CD4-positive, alpha-beta T cell treated with Interleukin-4 for 4 hours (primary cell): ENCODE data around the gene TMIE.

Experiments
- DNase-seq: peaks from one replicate; pipeline ENCODE4 v3.0.0-alpha.2; 2020

TMIE gene, protein sequence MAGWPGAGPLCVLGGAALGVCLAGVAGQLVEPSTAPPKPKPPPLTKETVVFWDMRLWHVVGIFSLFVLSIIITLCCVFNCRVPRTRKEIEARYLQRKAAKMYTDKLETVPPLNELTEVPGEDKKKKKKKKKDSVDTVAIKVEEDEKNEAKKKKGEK

DNA sequence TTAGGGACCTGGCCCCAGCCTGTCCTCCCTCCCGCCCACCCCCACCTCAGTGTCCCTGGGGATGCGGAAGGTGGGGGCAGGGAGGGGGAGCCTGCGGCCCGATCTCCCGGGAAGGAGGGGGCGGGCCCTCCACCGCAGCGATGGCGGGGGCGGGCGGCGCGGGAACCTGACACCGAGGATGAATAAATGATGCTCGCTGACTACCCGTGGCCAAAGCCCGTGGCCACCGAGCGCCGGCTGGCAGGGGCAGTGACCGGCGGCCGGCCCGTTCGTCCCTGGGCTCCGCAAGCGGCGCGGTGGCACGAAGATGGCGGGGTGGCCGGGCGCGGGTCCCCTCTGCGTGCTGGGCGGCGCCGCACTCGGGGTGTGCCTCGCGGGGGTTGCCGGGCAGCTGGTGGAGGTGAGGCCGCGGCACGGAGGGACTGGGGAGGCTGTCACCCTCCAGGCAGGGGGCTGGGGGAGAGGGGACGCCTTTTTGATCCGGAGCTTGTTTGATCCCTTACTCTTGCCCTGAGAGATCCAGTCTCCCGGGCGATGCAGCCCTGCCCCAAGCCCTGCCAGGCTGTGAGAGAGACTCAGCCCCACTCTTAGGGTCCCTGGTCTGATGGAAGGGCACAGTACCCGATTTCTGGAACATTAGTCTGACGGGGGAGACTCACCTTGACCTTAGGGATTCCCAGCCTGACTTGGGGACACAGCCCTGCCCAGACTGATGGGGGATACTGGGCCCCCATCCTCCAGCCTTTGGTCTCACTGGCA is at the start of gene TMIE:
Gene TMIE (plus strand): TSS at position 212 of the 759 bp plus-strand sequence. CDS start 96 bp downstream, at position 308.
- no peak for DNase-seq

DNA sequence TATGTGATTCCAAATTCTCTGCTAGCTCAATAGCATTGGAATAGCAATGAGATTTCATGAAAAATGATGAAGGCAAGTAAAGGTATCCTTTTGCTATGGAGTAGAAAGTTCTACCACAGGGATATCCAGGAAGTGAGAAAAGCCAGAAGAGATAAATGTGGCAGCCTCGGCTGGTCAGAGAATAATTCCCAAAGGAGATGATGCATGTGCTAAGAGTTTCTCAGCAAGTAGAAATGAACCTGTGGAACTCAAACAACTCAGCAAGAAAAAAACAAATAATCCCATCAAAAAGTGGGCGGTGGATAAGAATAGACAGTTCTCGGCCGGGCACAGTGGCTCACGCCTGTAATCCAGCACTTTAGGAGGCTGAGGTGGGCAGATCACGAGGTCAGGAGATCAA is 45.9 kb upstream of the TMIE start:
- no peak for DNase-seq

DNA sequence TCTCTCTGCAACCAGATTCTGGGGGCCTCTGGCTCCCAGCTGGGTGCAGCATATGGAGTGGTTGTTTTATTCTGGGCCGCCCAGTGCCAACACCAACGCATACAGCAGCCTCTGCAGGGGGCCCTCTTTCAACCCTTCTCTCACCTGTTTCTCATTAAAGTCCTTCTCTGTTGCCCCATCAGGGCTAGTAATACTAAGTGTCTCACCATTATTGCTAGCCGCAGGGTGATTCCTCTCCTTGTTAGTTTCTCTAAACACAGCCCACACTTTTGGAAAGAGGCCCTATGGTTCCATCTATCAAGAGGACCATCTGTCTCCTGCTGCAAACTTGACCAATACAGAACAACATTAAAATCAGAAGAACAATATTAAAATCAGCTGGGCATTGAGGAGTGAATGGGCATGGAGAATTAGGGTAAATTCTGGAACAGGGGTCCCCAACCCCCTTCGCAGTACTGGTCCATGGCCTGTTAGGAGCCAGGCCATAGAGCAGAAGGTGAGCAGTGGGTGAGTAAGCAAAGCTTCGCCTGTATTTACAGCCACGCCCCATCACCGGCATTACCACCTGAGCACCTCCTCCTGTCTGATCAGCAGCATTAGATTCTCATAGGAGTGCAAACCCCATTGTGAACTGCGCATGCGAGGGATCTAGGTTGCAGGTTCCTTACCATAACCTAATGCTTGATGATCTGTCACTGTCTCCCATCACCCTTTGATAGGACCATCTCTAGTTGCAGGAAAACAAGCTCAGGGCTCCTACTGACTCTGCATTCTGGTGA is 44.2 kb upstream of the TMIE start:
- DNase-seq, result no peak

DNA sequence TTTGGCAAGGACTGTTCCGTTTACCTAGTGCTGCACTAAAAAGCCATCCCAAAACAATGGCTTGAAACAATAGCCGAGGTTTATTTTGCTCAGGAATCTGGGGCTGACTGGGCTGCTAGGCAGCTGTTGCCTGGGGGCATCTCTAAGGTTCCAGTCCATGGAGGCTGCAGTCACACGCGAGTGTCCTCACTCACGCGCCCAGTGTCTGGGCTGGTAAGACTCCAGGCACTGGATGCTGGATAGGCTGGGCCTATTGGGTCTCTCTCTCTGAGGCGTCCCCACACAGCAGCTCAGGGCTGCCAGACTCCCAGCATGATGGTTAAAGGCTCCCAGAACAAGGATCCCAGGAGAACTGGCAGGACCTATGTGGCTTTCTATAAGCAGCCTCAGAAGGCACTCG is 41.9 kb upstream of the TMIE start:
- no peak for DNase-seq

DNA sequence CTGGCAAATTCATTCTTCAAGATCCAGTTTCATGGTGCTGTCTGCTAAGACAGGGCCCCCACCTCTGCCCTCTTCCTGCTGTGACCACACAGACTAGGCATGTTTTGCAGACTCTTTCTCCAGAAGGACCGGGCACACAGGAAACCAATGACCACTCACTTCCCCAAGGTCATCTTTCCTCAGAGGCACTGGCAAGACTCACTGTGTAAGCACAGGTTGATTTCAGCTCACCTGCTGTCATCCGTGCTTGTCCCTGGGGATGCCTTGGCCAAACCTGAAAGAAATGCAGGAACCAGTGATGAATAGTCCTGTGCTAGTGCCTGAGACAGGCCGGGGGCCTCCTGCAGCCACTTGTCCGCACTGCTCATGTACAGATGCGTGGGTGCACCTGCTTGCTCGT is 41.2 kb upstream of the TMIE start:
- DNase-seq, result no peak

DNA sequence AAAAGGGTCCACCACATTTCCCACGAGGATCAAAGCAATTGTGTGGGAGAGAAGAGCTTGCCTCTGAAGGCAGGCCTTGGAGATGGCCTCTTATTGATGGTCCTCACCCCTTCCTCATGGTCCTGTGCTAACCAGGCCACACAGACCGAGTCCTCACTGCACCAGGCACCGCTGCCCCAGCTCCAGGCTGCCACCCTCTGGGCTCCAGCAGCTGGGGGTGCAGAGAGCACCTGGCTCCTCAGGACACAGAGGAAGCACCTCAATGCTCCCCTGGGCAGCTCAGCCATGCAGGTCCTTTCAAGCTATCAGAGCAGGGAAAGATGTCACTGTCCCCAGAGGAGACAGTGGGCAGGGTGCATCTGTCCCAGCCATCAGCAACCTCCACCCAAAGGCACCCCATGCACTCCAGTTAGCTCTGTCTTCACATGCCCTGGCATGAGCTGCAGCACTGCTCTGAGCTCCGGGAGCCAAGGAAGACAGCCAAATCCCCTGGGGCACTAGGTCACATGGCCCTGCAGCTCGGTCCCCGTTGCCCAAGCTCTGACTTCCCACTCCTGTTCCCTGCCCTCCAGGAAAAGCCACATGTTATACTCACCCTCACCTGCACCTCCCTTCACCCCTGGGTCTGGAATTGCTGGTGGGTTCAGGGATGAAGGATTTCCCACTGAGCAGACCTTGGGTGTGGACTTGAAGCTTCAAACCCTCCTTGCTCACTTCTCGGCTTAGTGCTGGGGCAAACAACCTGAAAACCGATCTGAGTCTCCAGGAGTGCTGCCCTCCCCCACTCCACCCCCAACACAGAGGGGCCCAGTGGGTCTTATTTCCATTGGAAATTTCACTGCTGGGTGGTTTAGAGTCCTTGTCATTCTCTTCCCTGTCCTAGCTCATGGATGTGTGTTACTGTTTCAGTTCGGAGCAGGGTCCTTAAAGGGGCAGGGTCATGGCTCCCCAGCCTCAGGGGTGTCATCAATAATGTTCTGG is 40.4 kb upstream of the TMIE start:
- no peak for DNase-seq

DNA sequence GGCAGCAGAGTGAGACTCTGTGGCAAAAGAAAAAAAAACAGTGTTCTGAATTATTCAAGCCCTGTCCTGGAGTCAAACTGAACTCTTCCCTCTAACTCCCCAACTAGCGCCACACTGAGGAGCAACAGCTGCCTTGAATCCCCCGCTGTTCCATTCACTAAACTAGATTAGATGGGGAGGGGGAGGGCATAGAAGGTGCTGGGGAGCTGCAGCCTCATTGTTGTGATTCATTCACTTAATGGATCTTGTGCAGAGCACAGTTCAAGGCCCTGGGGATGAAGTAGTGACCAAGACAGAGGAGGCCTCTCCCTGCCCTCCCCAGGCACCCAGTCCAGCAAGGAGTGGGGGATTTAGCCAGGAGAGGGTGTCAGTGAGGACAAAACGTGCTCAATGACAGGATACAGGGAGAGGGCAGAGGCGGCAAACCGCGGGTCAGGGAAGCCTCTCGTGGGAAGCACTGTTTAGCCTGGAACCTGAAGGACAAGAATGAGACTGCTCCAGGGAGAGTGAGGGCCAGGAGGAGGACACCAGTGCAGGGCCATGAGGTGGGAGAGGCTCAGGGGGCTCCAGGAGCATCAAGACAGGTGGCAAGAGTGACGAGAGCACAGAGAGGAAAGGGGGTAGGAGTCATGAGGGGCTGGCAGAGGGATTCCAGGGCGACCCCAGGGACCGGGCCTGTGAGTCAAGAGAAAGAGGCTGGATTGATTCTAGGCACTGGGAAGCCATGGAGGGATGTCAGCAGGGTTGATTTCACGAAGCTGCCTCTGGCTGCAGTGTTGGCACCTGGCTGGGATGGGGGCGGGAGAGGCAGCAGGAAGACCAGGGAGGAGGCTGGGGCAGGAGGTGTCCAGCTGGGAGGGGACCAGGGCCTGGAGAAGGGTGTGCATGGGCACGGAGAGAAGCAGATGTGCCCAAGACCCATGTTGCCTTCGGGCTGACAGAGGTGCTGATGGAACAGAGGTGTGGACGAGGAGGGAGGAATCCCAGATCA is 39.1 kb upstream of the TMIE start:
- DNase-seq, result no peak

DNA sequence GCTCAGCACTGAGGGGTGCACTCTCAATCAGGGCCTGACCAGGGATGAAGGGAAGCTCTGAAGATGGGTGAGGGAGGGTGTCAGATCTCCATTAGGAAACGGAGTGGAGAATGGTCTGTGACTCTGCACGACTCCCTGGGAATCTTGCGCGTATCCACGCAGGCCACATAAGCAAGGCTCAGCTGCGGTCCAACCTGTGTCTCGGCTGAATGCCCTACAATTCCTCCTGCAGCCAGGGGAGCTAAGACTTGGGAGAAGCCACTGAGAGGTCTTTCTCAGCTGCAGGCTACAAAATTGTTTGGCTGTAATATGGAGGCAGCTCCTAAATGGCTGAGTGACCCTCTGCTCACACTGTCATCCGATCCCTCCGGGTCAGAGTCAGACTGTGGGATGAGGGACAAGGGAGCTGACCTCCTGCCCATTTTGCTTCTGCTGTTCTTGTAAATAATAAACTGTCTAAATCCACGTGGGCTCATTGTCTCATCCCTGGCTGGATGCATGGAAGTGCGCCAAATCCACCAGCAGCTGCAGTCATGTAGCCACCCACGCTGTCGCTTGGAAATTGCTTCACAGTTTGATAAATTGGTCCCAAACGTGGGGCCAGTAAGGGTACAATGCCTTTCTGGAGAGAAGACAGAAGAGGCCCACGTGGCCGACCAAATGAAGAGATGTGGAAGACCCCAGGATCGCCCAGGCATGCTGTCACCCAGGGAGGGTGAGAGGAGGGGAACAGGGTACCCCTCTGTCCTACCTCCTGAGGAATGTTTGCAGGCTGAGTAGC is 38.2 kb upstream of the TMIE start:
- no peak for DNase-seq

DNA sequence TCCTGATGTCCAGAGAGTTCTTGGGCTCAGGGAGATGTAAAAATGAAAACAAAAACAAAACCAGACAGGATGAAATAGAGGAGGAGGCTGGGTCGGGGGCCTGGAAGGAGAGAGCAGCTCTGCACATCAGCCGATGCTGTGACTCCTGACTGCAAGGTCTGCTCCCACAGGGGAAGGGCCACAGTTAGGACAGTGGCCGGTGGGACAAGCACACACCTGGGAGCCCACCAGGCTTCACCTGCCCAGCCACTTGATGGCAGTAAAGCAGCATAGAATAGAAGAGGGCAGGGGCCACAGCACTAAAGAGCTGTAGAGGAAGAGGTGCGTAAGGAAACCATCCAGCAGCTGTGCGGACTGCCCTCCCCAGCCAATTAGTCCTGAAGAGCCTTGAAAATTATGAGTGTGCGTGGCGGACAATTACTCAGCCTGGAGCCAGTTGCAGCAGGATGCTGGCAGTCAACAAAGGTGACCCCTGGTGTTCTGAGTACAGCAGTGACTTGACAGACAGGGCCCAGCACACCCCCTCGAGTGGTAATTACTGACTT is 37.5 kb upstream of the TMIE start:
- no peak for DNase-seq

DNA sequence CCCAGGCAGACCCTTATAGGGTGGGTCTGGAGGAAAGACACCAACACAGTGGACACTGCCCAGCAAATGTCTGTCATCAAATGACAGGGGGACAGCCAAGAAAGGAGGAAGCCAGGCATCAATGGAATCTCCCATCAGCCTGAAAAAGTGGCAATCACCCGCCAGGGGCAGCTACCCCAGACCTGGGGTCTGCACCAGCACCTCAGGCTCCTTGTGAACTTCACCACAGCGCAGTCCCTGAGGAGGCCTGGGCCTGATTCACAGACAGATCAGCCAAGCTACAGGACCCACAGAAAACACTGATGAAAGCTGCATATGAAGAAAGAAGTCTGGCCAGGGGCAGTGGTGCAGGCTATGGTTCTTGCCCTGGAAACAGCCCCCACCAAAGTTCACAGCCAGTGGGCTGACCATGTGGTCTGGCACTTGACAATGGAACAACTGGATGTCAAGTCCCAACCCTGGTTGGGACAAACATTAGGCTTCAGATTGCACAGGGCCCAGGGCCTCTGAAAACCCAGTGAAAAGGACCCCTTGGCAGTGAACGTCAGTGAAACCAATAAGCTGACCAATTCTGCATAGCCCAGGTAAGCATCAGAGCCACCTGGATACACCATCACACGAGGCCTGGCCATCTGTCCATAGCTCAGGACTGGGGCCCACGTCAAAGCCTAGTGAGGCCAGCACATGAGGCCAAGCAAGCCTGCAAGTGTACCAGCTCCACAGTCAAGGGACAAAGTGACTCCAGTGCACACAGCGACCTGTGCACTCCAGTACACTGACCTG is 36.8 kb upstream of the TMIE start:
- no peak for DNase-seq

DNA sequence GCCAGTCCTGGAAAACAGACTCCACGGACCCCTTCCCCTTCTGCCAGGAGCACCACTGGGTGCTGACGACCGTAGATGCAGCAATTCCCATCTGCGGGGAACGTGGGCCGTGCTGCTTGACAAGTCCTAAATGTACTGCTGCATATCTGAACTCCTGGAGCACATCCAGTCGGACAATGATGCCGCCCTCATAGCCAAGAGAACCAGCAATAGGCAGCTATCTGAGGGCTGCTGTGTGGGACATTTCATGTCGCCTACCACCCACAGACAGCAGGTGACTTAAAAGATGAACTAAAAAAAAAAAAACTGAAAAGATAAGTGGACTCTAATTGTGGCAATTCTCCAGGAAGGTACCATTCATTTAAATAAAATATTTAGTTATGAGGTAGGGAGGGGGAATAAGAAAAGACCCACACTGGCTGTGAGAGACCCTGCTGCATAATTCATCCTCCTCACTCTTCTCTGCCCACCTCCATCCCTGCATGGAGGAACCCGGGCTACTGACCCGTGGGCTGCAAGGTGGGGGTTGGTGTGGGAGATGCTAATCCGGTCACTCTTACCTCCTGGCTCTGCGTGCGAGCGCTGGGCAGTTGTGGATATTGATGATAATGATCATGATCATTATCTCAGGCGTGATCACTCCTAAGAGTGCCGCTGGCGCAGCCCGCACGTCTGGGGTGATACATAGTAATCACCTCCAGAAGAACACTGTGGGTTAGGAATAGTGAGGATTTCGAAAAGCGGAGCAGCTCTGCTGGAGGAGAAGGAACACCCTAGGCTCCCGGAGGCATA is 36.0 kb upstream of the TMIE start:
- no peak for DNase-seq

DNA sequence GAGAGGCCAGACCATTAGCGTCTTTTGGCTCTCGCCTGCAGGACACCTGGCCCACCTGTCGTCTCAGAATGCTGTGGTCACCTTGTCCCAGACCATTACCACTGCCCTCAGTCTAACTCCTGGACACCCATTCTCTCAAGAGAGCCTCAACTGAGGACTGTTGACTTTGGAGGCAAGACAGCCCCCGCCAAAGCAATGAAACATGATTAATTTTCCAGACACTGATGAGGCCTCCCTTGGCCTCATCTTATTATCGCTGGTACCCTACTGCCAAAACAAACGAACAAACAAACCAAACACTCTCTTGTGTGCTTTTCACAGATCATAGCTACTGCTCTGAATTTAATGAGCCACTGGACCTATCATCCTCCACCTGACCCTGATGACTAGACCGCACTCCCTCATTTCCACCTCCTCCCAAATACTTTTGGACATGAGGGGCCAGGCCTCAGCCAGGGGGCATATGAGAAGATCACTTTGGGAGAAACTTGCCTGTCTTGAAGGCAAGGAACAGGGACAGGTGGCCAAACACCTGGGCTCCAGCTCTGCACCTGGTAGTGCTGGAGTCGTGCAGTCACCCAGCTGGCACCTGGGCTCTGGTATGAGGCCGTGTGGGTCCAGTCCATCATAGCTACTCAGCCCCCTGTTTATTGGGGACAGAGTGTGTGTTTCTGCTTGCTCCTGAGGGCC is 35.3 kb upstream of the TMIE start:
- no peak for DNase-seq

DNA sequence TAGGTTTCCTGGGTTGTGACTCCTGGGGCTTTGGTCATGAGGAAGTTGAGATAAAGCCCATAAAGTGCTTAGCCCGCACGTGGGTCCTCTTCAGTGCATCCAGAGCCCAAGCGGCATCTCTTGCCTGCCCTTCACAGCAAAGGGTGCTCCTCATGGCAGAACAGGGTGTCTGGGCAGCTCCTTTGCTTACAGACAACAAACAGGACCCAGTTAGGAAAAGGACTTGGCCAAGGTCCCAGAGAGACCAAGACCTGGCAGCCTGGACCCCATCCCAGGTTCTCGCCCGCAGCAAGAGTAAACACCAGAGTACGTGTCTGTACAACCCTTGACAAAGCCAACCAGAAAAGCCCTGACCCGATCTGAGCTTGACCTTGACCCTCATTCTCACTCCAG is 34.7 kb upstream of the TMIE start:
- no peak for DNase-seq

DNA sequence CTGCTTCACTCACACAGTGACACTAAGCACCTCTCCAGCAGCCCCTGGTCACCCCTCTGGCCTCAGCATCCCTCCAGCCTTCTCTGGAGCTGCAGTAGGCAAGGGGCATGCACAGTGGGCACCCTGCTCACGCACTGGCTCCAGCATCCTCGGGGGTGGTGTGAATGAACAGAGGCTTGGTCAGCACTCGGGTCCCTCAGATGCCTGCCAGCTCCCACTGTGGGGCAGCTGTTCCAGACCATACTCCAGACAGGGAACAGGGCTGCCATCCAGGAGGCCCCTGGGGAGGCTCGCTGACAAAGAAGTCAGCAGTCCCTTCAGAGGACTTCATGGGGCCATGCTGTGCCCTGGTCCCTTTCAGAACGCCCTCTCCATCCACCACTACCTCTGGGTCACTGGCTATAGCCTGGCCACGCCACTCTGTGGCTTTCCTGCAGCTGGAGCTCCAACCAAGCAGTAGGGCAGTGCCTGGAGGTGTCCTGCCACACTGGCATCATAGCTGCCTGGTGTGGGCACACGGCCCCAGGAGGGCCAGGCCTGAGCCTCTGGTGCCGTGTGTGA is 34.1 kb upstream of the TMIE start:
- no peak for DNase-seq

DNA sequence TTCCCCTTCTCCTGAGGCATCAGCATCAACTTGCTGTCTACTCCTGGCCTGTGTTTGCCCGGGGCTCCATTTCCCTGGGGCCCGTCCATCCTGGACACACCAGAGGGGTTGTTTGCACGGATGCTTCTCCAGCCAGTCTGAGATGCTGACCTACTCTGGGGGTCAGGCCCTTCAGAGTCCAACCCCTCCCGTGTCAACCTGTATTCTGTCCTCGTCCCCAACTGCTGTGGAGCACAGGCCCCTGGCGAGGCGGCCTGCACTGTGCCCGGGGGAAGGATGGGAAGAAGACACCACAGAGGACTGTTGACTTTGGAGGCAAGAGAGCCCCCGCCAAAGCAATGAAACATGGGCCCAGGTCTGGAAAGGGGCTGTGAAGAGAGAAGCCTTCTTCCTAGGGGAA is 33.5 kb upstream of the TMIE start:
- no peak for DNase-seq

DNA sequence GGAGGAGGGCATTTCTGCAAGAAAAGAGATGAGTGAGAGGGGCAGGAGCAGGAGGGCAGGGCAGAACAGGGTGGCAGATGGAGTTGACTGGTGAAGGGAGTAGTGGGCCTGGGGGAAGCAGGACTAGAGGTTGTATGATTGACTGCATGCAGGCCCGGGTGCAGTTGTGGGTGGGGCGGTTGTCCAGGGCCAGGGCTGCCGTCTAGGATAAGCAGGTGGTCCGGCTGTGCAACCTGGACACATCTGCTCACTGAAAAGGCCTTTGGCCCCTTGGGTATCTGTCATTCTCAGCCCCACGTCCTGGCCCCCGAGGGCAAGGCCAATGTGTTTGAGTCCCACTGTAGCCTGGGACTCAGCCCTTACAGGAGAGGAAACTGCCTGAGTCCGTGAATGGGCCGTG is 33.1 kb upstream of the TMIE start:
- DNase-seq, result no peak

DNA sequence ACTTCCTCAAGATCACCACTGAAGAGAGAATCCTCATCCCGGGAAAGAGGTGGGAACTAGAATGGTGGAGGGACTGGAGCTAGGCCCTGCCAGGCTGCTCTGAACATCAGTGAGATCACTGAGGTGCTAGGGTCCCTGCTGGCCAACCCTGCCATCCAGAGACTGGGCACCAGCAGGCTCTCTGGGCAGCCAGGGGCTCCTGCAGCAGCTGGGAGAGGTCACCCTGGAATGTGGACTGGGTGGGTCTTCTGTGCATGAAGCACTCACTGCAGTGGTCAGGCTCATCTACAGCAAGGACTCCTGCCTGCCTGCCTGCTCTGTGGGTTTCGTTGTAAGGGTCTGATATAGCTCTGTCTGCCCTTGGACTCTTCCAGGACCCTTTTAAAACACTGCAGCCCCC is 32.6 kb upstream of the TMIE start:
- no peak for DNase-seq
